GM12878 (cell line): ENCODE data around the gene ZNF618. TPM values are rescaled to one million over a fixed set of nuclear protein-coding genes. Genes with fewer than 3 reads are reported as not detected.

ENCODE experiments used
- ATAC-seq: fragments of 200-7000 bp; cut with Tn5 transposase; 3 replicates; pipeline ENCODE4 v1.9.1; 2020; ENCODE audit warnings: mild to moderate bottlenecking, moderate library complexity
- BruUV-seq: library from RNA; stranded (reverse); fragments of 400-500 nt; replicated peaks from 2 replicates; lab custom pipeline; 2021; lab: Mats Ljungman, UMichigan
- CTCF ChIA-PET: fragments of 300-600 bp; sonication (Branson Sonifier 250); formaldehyde crosslinking; extraction: SDS; loops from one replicate; lab custom pipeline; 2021; ENCODE audit warnings: inconsistent platforms; lab: Yijun Ruan, JAX
- POLR2A ChIA-PET: fragments of 350-600 bp; formaldehyde crosslinking; extraction: SDS; loops from one replicate; lab custom pipeline; 2021; ENCODE audit warnings: inconsistent platforms; lab: Charles Lee
- RAD21 ChIA-PET: fragments of 300-600 bp; sonication (Branson Sonifier 250); formaldehyde crosslinking; loops from one replicate; lab custom pipeline; 2023; ENCODE audit warnings: antibody characterized with exemption; ENCODE audit not compliant: unreplicated experiment; lab: Charles Lee
- SMC1A ChIA-PET: fragments of 300-600 bp; sonication (Branson Sonifier 250); formaldehyde crosslinking; loops from one replicate; lab custom pipeline; 2023; ENCODE audit not compliant: unreplicated experiment, uncharacterized antibody; lab: Charles Lee
- DNase-seq: peaks from one replicate; pipeline ENCODE4 v3.0.0-alpha.2; 2011; ENCODE audit warnings: low read depth, low spot score
- FAIRE-seq: peaks from 3 replicates; lab custom pipeline; 2011; peaks lifted over from hg19 to GRCh38; lab: Jason Lieb, UNC
- H2AFZ ChIP-seq: 2 replicates; pipeline ENCODE4 v1.6.0; 2011; ENCODE audit warnings: low read depth, low read length, control low read depth; ENCODE audit not compliant: control insufficient read depth
- H3K27ac ChIP-seq: 2 replicates; pipeline ENCODE4 v1.5.1; 2011; ENCODE audit warnings: control low read depth; ENCODE audit not compliant: control insufficient read depth, insufficient read depth
- H3K27me3 ChIP-seq, 2 experiments: replicated peaks in 1 of 2; 2 replicates each; pipeline versions ENCODE4 v1.6.0 to v1.6.1; 2011; ENCODE audit warnings: low read length in 1 of 2; ENCODE audit not compliant: control insufficient read depth in 2 of 2, insufficient read depth in 2 of 2
- H3K36me3 ChIP-seq, 2 experiments: 2 replicates each; pipeline ENCODE4 v1.5.1; 2011; ENCODE audit warnings: low read length in 1 of 2; ENCODE audit not compliant: control insufficient read depth in 2 of 2, insufficient read depth in 2 of 2
- H3K4me1 ChIP-seq: 2 replicates; pipeline ENCODE4 v1.6.1; 2011; ENCODE audit warnings: mild to moderate bottlenecking, low read length, moderate library complexity, mixed read lengths; ENCODE audit not compliant: control insufficient read depth, insufficient read depth
- H3K4me2 ChIP-seq: 2 replicates; pipeline ENCODE4 v1.6.0; 2011; ENCODE audit warnings: control low read depth; ENCODE audit not compliant: control insufficient read depth, insufficient read depth
- H3K4me3 ChIP-seq: fragments of 200-600 bp; sonication (generic); 2 replicates; pipeline ENCODE4 v1.5.1; 2016
- H3K79me2 ChIP-seq: 2 replicates; pipeline ENCODE4 v1.6.0; 2011; ENCODE audit warnings: low read length; ENCODE audit not compliant: control insufficient read depth, insufficient read depth
- H3K9ac ChIP-seq: 2 replicates; pipeline ENCODE4 v1.8.0; 2011; ENCODE audit warnings: low read length, control low read depth, mixed read lengths; ENCODE audit not compliant: control insufficient read depth, insufficient read depth
- H3K9me3 ChIP-seq: replicated peaks from 3 replicates; pipeline ENCODE4 v1.5.1; 2011; ENCODE audit warnings: mild to moderate bottlenecking, low read length; ENCODE audit not compliant: control insufficient read depth, insufficient read depth
- H4K20me1 ChIP-seq: 2 replicates; pipeline ENCODE4 v1.6.0; 2011; ENCODE audit not compliant: control insufficient read depth, insufficient read depth
- CBX5 ChIP-seq: sonication (generic); IDR thresholded peaks from 2 replicates; pipeline ENCODE4 v1.6.1; 2016; ENCODE audit warnings: low read depth, moderate library complexity, mild to moderate bottlenecking, inconsistent platforms
- EED ChIP-seq: sonication (generic); IDR thresholded peaks from 2 replicates; pipeline ENCODE4 v1.6.1; 2016; ENCODE audit warnings: antibody characterized with exemption, low read depth
- ELK1 ChIP-seq: IDR thresholded peaks from 2 replicates; pipeline ENCODE4 v1.6.1; 2012; ENCODE audit warnings: low read depth, low read length, improper control_type of control experiment
- ETV6 ChIP-seq, 2 experiments: fragments of 450-650 bp in 1 of 2; IDR thresholded peaks in 1 of 2; conservative IDR thresholded peaks in 1 of 2; 2 replicates each; pipeline ENCODE4 v1.6.1; 2014; ENCODE audit warnings: antibody characterized with exemption in 1 of 2, borderline replicate concordance in 1 of 2, low read depth in 1 of 2, mild to moderate bottlenecking in 1 of 2, moderate library complexity in 1 of 2
- HDAC6 ChIP-seq: fragments of 200-600 bp; sonication (generic); IDR thresholded peaks from one replicate; pipeline ENCODE4 v1.8.0; 2017; ENCODE audit warnings: antibody characterized with exemption; ENCODE audit not compliant: unreplicated experiment
- NFYA ChIP-seq: IDR thresholded peaks from 2 replicates; pipeline ENCODE4 v1.6.1; 2011; ENCODE audit warnings: low read depth, mild to moderate bottlenecking, low read length, improper control_type of control experiment, borderline replicate concordance
- NR2C2 ChIP-seq: IDR thresholded peaks from 2 replicates; pipeline ENCODE4 v1.6.1; 2011; ENCODE audit warnings: borderline replicate concordance, low read depth; ENCODE audit not compliant: control insufficient read depth, insufficient read length
- PAX5 ChIP-seq: IDR thresholded peaks from 2 replicates; pipeline ENCODE4 v1.6.1; 2011; ENCODE audit warnings: low read depth, low read length, borderline replicate concordance
- RB1 ChIP-seq: fragments of 450-650 bp; formaldehyde crosslinking; IDR thresholded peaks from 2 replicates; pipeline ENCODE4 v1.6.1; 2017; ENCODE audit warnings: mild to moderate bottlenecking, borderline replicate concordance
- RBBP5 ChIP-seq: fragments of 200-600 bp; sonication (generic); conservative IDR thresholded peaks from 2 replicates; pipeline ENCODE4 v1.6.1; 2016
- SREBF1 ChIP-seq: IDR thresholded peaks from 2 replicates; pipeline ENCODE4 v1.6.1; 2012; ENCODE audit warnings: mild to moderate bottlenecking, low read length
- WGBS: methylation state at CpG from one replicate; pipeline ENCODE4 v1.1.6; 2016; ENCODE audit warnings: low lambda C conversion rate; ENCODE audit not compliant: insufficient replicate concordance, insufficient coverage; ENCODE audit errors: missing lambda C conversion rate; 5-methylcytosine and 5-hydroxymethylcytosine counted together
- in situ Hi-C: fragments of 300-500 bp; cut with MboI; formaldehyde crosslinking; loops from 9 replicates; pipeline ENCODE4 v1.14.3; 2018; ENCODE audit warnings: mixed read lengths
- intact Hi-C: fragments of 100-400 bp; cut with micrococcal nuclease; formaldehyde crosslinking; loops from one replicate; pipeline ENCODE4 v1.14.2; 2022; ENCODE audit not compliant: unreplicated experiment
- polyA plus RNA-seq, 11 experiments: library from polyadenylated mRNA; depleted of rRNA in 4 of 11; unstranded in 6 of 11; stranded (reverse) in 5 of 11; fragments of >200 nt; fragmentation: Nextera tagmentation in 4 of 11; fragmentation: Illumina TruSeq in 1 of 11; extraction: Ambion mirVana in 4 of 11; extraction: Trizol in 1 of 11; gene quantifications; 1 replicate in 1 of 11; 2 replicates in 10 of 11; pipeline versions ENCODE4 v1.2.1 to v1.2.3, GENCODE V29; 2011 to 2016; ENCODE audit warnings: inconsistent platforms in 2 of 11, missing spikeins in 2 of 11, low read depth in 1 of 11
- total RNA-seq, 4 experiments: library from RNA; depleted of rRNA in 3 of 4; stranded (reverse); fragments of >200 nt in 3 of 4; fragmentation: Illumina TruSeq in 1 of 4; extraction: Trizol in 1 of 4; gene quantifications; 2 replicates each; pipeline versions ENCODE4 v1.2.1 to v1.2.3, GENCODE V29; 2013 to 2021
- TF ChIP-seq, protein P1 (sequence below): fragments of 450-650 bp; IDR thresholded peaks from 2 replicates; pipeline ENCODE4 v1.6.1; 2018; ENCODE audit warnings: borderline replicate concordance, mild to moderate bottlenecking; ENCODE audit not compliant: partially characterized antibody

ZNF618 gene
- total and polyA plus RNA-seq, 10 of the 15 experiments (the other 5 are each of a cell fraction or from before 2014, with no cell fraction given) = 0.01 to 0.24 (median 0.06) TPM; not detected in 2

GRCh38 chr9:114093761-114094505 is 217.8 kb downstream of the ZNF618 start:
- SMC1A ChIA-PET = no interaction called here
- H3K4me2 ChIP-seq = no peak overlapping the region
- H4K20me1 ChIP-seq = no peaks in the 10 kb centered on the region
- no peak overlapping the region for H3K9ac ChIP-seq
- H3K36me3 ChIP-seq = no peaks in the 10 kb centered on the region
- 19% methylated on average over 9 of the region's 9 CpGs for WGBS
- no peaks in the 10 kb centered on the region for H3K79me2 ChIP-seq
- TF ChIP-seq SREBF1 (no peak), HDAC6 (no peak), CBX5 (no peak), RB1 (no peak), NR2C2 (no peak), ELK1 (no peak), EED (no peak), NFYA (no peak), PAX5 (no peak), ETV6 (conservative IDR thresholded peaks at IDR 0.05 in 1 of 2, IDR thresholded peaks at IDR 0.05 in 1 of 2; ENCODE audit: borderline replicate concordance in 1 of 2, low read depth in 1 of 2) (no peak), RBBP5 (no peak)
- TF ChIP-seq, protein P1, sequence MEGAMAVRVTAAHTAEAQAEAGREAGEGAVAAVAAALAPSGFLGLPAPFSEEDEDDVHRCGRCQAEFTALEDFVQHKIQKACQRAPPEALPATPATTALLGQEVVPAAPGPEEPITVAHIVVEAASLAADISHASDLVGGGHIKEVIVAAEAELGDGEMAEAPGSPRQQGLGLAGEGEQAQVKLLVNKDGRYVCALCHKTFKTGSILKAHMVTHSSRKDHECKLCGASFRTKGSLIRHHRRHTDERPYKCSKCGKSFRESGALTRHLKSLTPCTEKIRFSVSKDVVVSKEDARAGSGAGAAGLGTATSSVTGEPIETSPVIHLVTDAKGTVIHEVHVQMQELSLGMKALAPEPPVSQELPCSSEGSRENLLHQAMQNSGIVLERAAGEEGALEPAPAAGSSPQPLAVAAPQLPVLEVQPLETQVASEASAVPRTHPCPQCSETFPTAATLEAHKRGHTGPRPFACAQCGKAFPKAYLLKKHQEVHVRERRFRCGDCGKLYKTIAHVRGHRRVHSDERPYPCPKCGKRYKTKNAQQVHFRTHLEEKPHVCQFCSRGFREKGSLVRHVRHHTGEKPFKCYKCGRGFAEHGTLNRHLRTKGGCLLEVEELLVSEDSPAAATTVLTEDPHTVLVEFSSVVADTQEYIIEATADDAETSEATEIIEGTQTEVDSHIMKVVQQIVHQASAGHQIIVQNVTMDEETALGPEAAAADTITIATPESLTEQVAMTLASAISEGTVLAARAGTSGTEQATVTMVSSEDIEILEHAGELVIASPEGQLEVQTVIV = no peak
- TF ChIP-seq, all 136 proteins: peak for 0
- CTCF ChIA-PET = interaction anchor here (3.9 to 4.0 kb wide), 2 partner anchors 11 to 13 kb away, joined by 16 to 19 read pairs; no protein-coding TSS in a partner anchor
- in situ Hi-C loops = loop anchor here (25.0 kb wide), 1 partner anchor 193 kb away; no protein-coding TSS in a partner anchor
- no peaks in the 10 kb centered on the region; a peak in 2 of 4 replicates for H3K27me3 ChIP-seq
- RAD21 ChIA-PET = no interaction called here
- BruUV-seq = no TSS peak
- POLR2A ChIA-PET = interaction anchor here (0.5 kb wide), 1 partner anchor 574 kb away, joined by 5 read pairs; no protein-coding TSS in a partner anchor
- no peak overlapping the region for H3K4me3 ChIP-seq
- no peaks in the 10 kb centered on the region for H3K9me3 ChIP-seq
- ATAC-seq = no peak
- no peaks in the 10 kb centered on the region for H3K4me1 ChIP-seq
- no peak for FAIRE-seq
- intact Hi-C loops = no loop called here
- no peak overlapping the region for H3K27ac ChIP-seq
- DNase-seq = no peak
- H2AFZ ChIP-seq = no peak overlapping the region
